GM18499 (cell line): ENCODE data around the gene PDXP.
"Not testable (repeated sequence)": the region's sequence is repeated elsewhere in the genome, so short reads cannot be mapped to it uniquely, and the experiment has no call there.

Source experiments
- ATAC-seq: cut with Tn5 transposase; IDR thresholded peaks from one replicate; pipeline ENCODE4 v1.9.1; 2021; ENCODE audit warnings: moderate number of reproducible peaks; ENCODE audit not compliant: insufficient read depth, unreplicated experiment

Gene PDXP

DNA sequence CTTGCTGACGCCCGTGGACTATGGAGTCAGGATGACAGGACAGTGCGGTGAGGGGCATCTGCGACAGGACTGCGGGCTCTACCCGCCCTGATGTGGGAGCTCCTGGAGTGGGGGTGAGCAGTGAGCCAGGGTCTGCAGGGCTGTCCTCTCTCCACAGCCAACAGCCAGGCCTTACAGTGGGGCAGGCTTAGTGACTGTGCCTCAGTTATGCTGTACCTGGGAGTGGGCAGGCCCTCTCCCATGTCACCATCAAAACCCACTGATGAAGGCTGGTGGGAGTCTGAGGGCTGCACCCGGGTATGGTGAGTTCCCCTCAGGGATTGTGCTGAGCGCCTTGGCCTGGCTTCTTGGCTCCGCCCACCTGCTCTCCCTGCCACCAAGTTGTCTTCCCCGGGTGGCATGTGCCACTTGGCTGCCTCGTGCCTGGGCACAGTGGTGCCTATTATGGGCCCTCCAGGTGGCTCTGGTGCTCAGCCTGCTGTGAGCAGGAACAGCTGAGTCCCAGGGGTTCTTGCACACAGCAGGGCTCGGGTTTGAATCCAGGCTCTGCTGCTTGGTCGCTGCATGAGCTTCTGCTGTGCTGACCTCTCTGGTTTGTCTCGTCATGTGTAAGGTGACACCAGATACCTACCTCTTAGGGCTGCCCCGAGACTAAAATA, 34.2 kb downstream of the PDXP start:
- no peak for ATAC-seq

DNA sequence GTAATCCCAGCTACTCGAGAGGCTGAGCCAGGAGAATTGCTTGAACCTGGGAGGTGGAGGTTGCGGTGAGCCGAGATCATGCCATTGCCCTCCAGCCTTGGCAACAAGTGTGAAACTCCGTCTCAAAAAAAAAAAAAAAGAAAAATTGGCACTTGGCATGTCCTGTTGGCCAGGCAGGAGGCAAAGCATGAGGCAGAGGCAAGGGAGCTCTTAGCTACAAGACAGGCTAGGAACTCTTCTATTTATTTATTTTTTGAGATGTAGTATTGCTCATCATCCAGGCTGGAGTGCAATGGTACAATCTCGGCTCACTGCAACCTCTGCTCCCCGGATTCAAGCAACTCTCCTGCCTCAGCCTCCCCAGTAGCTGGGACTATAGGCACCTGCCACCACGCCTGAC, 35.6 kb downstream of the PDXP start:
- not testable (repeated sequence) for ATAC-seq

DNA sequence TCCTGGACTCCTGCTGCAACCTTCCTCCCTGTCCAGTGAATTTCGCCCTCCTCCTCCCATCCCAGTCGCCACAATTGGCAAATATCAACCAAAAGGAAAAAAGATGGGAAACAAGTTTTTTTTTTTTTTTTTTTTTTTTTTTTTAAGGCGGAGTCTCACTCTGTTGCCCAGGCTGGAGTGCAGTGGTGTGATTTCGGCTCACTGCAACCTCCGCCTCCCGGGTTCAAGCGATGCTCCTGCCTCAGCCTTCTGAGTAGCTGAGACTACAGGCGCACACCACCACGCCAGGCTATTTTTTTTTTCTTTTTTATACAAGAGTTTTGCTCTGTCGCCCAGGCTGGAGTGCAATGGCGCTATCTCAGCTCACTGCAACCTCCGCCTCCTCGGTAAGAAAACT, 37.7 kb downstream of the PDXP start:
- ATAC-seq = not testable (repeated sequence)

DNA sequence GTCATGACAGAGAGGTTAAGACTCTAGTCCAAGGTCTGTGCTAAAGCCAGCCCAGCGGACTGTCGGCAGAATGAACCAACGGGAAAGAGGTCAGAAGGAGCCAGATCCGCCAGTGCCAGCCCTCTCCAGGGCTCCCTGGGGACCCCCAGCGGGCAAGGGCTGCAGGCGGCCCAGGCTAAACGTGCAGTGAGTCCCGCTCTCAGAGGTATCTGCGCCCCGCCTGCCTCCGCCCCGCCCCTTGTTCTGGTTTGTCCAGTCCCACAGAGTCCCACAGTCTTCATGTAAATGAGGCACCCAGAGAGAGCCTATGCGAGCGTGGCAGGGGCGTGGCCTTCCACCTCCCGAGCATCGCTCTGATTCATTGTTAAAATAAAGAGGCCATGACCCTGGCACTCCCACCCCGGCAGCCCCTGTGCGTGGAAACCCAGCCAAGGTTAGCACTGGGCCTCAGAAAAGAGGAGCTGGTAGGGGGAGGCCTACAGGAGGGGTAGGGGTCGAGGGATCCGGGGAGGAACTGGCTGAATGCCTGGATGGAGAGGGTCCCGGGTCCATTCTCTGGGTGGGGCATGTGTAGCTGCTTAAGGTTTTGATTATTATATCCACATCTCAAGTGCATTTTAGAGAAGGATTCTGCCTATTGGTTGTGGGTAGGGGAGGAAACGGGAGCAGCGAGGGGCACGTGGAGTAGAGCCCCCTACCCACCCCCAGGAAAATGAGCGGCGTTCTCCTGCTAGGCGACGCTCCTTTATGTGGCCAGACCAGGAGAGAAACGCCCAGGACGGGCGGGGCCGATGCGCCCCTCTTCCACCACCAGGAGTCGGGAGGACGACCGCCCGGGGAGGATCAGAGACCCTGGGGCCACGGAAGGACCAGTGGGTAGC, 38.4 kb downstream of the PDXP start, which contains the start of gene TRIOBP:
Gene TRIOBP, plus strand, starts transcription at position 392 of the 881 bp plus-strand sequence. CDS start 4,318 bp downstream, outside the sequence.
- ATAC-seq = no peak

DNA sequence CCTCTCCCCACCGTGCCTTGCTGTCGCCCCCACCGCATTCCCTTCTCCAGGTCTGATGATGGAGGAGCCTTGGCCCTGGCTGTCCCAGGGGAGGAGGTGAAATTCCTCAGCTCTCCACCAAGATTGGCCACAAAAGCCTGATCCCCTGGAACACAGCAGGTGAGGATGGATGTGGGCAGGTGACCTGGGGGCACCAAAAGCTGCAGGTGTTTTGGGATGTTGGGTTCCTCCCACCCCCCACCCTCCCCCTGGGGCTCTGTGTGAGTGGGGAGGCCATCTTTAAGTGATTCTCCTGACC, 39.0 kb downstream of the PDXP start:
- no peak for ATAC-seq

DNA sequence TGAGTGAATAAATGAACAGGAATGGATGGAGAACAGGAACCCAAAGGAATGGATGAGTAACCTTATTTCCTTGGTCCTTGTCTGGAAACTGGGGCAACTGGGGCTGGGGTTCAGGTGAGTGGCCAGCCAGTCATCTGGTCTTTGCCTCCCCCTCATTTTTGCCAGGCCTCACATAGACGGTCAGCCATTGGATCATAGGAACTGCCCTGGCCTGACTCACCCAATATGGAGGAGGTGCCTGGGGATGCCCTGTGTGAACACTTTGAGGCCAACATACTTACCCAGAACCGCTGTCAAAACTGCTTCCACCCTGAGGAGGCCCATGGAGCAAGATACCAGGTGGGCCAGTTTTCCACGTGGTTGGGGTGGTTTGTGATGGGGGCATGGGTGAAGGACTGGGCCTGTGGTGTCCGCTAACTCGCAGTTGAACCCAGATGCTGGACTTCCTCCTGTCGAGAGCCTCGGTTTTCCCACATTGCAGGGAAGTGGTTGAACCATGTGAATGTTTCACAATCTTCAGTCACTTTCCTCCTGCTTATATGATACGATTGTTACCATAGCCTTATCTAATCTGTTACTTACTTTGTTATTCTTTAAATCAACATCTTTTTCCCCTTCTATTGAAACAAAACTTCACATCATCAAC, 42.7 kb downstream of the PDXP start:
- ATAC-seq = no peak

DNA sequence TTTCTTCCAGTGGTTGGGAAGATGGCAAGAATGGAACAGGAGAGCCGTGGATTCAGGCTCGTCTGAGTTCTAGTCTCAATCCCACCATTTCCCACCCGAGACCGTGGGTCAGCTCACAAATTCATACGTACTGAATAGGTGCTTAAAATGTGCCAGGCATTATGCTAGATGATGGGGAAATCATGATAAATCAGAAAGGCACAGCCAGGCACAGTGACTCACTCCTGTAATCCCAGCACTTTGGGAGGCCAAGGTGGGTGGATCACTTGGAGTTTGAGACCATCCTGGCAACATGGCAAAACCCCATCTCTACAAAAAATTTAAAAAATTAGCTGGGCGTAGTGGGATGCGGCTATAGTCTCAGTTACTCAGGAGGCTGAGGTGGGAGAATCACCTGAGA, 45.4 kb downstream of the PDXP start:
- ATAC-seq = no peak

DNA sequence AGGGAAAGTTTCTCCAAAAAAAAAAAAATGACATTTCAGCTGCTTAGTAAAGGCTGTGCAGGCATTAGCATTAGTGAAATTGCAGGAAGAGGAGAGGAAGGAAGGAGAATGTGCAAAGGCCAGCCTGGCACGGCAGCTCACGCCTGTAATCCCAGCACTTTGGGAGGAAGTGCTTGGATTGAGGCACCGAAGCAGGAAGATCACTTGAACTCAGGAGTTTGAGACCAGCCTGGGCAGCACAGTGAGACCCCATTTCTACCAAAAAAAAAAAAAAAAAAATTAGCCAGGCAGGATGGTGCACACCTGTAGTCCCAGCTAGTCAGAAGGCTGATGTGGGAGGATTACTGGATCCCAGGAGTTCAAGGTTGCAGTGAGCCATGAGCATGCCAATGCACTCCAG, 46.1 kb downstream of the PDXP start:
- no peak for ATAC-seq

DNA sequence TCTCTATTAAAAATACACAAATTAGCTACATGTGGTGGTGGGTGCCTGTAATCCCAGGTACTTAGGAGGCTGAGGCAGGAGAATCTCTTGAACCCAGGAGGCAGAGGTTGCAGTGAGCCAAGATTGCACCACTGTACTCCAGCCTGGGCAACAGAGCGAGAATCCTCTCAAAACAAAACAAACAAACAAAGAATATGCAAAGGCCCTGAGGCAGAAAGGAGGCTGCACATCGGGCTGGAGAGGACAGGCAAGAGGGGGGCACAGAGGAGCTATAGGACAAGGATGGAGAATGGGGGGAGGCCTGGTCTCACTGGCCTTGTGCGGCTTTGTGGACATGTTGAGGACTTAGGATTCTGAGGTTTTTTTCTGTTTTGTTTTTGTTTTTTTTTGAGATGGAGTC, 46.7 kb downstream of the PDXP start:
- no peak for ATAC-seq

DNA sequence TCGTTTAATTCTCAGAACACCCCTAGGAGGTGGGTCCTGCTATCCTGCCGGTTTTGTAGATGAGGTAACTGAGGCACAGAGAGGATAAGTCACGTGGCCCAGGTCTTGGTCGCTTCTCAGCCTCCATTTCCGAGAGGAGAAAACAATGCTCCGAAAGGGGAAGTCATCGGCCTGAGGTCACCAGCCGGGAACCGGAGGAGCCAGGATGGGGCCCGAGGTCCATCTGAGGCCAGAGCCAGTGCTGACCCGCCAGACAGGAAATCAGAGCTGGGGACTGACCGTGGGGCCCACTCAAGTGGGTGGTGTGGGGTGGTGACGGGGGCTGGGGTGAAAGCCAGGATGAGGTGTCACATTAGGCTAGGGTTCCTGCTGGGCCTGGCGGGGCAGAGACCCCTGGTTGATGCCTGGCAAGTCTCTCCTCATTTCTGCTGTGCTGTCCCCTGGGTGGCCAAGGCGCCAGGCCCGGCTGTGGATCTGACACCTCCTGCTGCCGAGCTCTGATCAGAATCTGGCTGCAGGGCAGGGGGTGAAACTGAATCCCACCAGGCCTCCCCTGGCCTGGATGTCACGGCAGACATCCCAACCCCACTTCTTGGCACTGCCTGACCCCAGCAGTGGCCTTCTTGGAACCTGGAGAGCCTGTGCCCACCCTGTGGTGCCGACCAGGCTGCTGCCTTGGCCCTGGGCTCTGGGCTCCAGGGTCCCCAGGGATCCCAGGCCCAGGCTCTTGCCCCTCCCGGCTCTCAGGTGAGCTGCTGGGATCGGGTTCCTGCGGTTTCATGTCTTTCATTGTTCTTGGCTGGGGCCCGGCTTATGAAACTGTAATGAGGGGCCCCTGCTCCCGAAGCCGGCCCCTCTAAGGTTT, 50.3 kb downstream of the PDXP start:
- ATAC-seq = no peak

DNA sequence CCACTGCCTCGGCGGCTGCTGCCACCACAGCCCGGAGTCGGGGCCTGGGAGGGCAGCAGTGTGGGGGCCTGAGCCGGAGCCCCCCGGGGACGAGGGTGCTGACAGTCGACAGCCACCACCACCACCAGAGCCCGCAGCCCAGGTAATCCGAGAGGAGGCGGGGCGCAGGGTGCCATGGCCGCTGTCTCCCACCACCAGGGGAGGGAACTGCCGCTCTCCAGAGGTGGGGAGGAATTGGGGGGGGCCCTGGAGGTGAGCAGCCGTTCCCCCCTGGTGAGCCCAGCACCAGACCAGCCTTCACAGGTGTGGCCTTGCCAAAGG, 50.9 kb downstream of the PDXP start:
- ATAC-seq = no peak

DNA sequence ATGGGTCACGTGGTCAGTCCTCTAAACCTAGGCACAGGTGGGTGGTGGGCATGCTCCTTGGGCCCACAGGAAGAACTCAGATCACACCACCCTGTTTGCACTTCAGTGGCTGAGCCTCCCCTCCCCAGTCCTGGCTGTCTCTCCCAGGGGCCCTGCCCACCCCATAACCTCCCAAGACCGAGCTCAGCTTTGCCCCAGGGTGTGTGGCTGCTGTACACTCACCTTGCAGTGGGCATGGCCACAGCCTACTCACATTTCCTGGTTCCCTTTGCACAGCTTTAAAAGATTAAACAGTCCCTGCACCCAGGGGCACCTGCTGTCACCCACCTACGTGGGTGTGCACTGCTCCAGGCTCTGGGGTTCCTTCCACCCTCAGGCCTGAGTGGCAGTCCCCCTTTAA, 52.2 kb downstream of the PDXP start:
- no peak for ATAC-seq

DNA sequence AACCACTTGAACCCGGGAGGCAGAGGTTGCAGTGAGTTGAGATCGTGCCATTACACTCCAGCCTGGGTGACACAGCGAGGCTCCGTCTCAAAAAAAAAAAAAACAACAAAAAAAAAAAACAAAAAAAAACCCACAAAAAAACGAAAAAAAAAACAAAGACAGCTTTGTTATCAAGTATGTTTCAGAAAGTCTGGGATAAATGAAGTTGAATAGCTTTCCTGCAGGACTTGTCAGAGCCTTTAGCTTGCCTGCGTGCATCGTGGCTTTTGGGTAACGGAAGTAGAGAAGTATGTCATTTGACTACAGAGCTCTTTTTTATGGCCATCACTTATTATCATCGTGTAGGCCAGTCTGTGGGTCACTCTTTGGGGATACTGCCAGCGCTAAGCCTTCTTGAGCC, 53.0 kb downstream of the PDXP start:
- ATAC-seq = no peak

DNA sequence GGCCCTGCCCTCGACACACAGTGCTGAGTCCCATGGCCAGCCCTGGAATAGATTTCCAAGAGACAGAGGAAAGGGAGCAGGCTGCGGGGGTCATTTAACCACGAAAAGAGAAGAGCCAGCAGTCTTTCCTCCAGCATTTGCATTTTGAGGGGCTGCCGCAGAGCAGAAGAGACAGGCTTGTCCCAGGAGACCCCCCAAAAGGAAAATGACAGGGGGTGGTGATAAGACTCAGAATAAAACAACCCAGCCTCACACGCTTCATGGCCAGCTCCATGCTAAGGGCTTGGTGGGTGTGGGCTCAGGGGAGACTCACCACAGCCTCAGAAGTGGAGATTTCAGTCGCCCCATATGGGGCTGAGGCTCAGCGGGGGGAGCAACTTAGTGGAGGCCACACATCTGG, 55.2 kb downstream of the PDXP start:
- no peak for ATAC-seq

DNA sequence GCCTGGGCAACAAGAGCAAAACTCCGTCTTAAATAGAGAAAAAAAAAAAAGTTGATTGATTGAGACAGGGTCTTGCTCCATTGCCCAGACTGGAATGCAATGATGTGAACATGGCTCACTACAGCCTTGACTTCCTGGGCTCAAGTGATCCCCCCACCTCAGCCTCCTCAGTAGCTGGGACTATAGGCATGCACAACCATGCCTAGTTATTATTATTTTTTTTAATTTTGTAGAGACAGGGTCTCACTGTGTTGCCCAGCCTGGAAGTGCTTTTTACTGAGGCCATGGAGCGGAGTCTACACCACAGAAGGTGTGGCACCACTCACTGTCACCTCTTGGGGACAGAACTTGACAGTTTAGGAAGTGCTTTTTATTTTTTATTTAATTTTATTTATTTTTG, 56.1 kb downstream of the PDXP start:
- ATAC-seq = no peak

DNA sequence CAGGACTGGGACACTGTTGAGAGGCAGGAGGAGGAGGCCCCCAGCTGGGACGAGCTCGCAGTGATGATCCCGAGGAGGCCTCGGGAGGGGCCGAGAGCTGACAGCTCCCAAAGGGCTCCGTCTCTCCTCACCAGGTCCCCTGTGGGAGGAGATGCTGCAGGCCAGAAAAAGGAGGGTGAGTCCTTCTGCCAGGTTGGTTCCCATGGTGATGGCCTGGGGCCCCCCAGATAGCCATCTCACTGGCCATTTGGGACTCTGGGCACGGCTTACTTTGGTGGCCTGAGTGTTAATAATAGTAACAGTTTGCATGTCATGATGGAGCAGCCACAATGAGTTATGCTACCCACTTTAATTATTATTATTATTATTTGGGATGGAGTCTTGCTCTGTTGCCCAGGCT, 57.2 kb downstream of the PDXP start:
- no peak for ATAC-seq
